Measurements from ENCODE around the gene TBC1D2B.

- TF ChIP-seq CTCF (IDR thresholded peaks at IDR 0.05 in 8 of 11, conservative IDR thresholded peaks at IDR 0.05 in 3 of 11) (no peak), POLR2A (IDR thresholded peaks at IDR 0.05) (no peak)
These were observed 4.7 kb upstream of the TBC1D2B start for GRCh38 chr15:78082106-78082742.

Data from spleen (tissue), 7 donors.